ENCODE measurements around the gene PPARA.

The PPARA gene

GRCh38 chr22:46214149-46214548 lies 63.8 kb downstream of the PPARA start:
- in situ Hi-C loops (cut with HindIII; ENCODE audit: low sequenced_read_pairs): no loop called here
- no peak for TF ChIP-seq CTCF (IDR thresholded peaks at IDR 0.05; ENCODE audit: low read depth, low read length)
- no peak overlapping the region for H3K4me3 ChIP-seq (ENCODE audit: low read depth, low read length)
- DNase-seq (ENCODE audit: low read depth, low spot score): no peak

GRCh38 chr22:46214616-46215015 lies 64.3 kb downstream of the PPARA start:
- no peak for DNase-seq (ENCODE audit: low read depth, low spot score)
- no peak overlapping the region for H3K4me3 ChIP-seq (ENCODE audit: low read depth, low read length)
- in situ Hi-C loops (cut with HindIII; ENCODE audit: low sequenced_read_pairs): no loop called here
- TF ChIP-seq CTCF (IDR thresholded peaks at IDR 0.05; ENCODE audit: low read depth, low read length): no peak

GRCh38 chr22:46219636-46220035 lies 69.3 kb downstream of the PPARA start:
- TF ChIP-seq CTCF (IDR thresholded peaks at IDR 0.05; ENCODE audit: low read depth, low read length): no peak
- DNase-seq (ENCODE audit: low read depth, low spot score): no peak
- no peak overlapping the region for H3K4me3 ChIP-seq (ENCODE audit: low read depth, low read length)
- in situ Hi-C loops (cut with HindIII; ENCODE audit: low sequenced_read_pairs): no loop called here

- no peak for TF ChIP-seq CTCF (IDR thresholded peaks at IDR 0.05; ENCODE audit: low read depth, low read length)
- no peak overlapping the region for H3K4me3 ChIP-seq (ENCODE audit: low read depth, low read length)
- in situ Hi-C loops (cut with HindIII; ENCODE audit: low sequenced_read_pairs): no loop called here
- no peak for DNase-seq (ENCODE audit: low read depth, low spot score)
Observed at GRCh38 chr22:46220921-46221320, 70.6 kb downstream of the PPARA start.

GRCh38 chr22:46224044-46224897 lies 73.9 kb downstream of the PPARA start:
- TF ChIP-seq CTCF (IDR thresholded peaks at IDR 0.05; ENCODE audit: low read depth, low read length): no peak
- DNase-seq (ENCODE audit: low read depth, low spot score): no peak
- no peak overlapping the region for H3K4me3 ChIP-seq (ENCODE audit: low read depth, low read length)
- in situ Hi-C loops (cut with HindIII; ENCODE audit: low sequenced_read_pairs): no loop called here

- no peak for TF ChIP-seq CTCF (IDR thresholded peaks at IDR 0.05; ENCODE audit: low read depth, low read length)
- in situ Hi-C loops (cut with HindIII; ENCODE audit: low sequenced_read_pairs): no loop called here
Observed at GRCh38 chr22:46224898-46225290, 74.6 kb downstream of the PPARA start.

More at GRCh38 chr22:46224898-46225290, 74.6 kb downstream of the PPARA start:
- H3K4me3 ChIP-seq (ENCODE audit: low read depth, low read length): no peak overlapping the region
- DNase-seq (ENCODE audit: low read depth, low spot score): no peak

Measured in astrocyte of the spinal cord (primary cell).